Myocyte (in vitro differentiated cells): Measurements from ENCODE around the gene BMPR1B. TPM values are rescaled to one million over a fixed set of nuclear protein-coding genes. Genes with fewer than 3 reads are reported as not detected.

Experiments
- DNase-seq: peaks from one replicate; pipeline ENCODE4 v3.0.0-alpha.2; 2012; ENCODE audit warnings: low read depth
- polyA plus RNA-seq: library from polyadenylated mRNA; unstranded; fragments of >200 nt; gene quantifications from one replicate; pipeline ENCODE4 v1.2.1, GENCODE V29; 2012; ENCODE audit warnings: missing spikeins
- total RNA-seq: library from RNA; depleted of rRNA; stranded (reverse); fragments of >200 nt; gene quantifications from 2 replicates; pipeline ENCODE4 v1.2.3, GENCODE V29; 2014

The BMPR1B gene
- 9.8 TPM in 2 replicates for total RNA-seq
- 1.2 TPM for polyA plus RNA-seq

- DNase-seq: peak; percentile 84
These were observed at the start of gene BMPR1B for GRCh38 chr4:94757192-94758140. BMPR1B (plus strand) TSS chr4:94757955; CDS start chr4:95104425, 346,470 bp downstream.

- DNase-seq: no peak
These were observed 46.1 kb upstream of the BMPR1B start for GRCh38 chr4:94711635-94712034.

GRCh38 chr4:94714365-94715160 lies 43.2 kb upstream of the BMPR1B start:
- peak; percentile 55 for DNase-seq

- no peak for DNase-seq
These were observed 42.0 kb upstream of the BMPR1B start for GRCh38 chr4:94715726-94716125.

GRCh38 chr4:94721310-94721709 lies 36.4 kb upstream of the BMPR1B start:
- no peak for DNase-seq

GRCh38 chr4:94722270-94722669 lies 35.5 kb upstream of the BMPR1B start:
- no peak for DNase-seq

- DNase-seq: peak; percentile 7
These were observed 35.0 kb upstream of the BMPR1B start for GRCh38 chr4:94722748-94723147.

- no peak for DNase-seq
These were observed 33.6 kb upstream of the BMPR1B start for GRCh38 chr4:94724016-94724790.

GRCh38 chr4:94726524-94727123 lies 31.1 kb upstream of the BMPR1B start:
- no peak for DNase-seq

GRCh38 chr4:94728056-94728766 lies 29.5 kb upstream of the BMPR1B start:
- DNase-seq: no peak

- no peak for DNase-seq
These were observed 25.4 kb upstream of the BMPR1B start for GRCh38 chr4:94732358-94732698.

GRCh38 chr4:94739741-94740140 lies 18.0 kb upstream of the BMPR1B start:
- DNase-seq: no peak

- peak; percentile 55 for DNase-seq
These were observed 16.5 kb upstream of the BMPR1B start for GRCh38 chr4:94741304-94741703.

- DNase-seq: no peak
These were observed 13.9 kb upstream of the BMPR1B start for GRCh38 chr4:94743838-94744237.

- no peak for DNase-seq
These were observed 12.9 kb upstream of the BMPR1B start for GRCh38 chr4:94744850-94745249.

GRCh38 chr4:94746746-94747145 lies 11.0 kb upstream of the BMPR1B start:
- DNase-seq: no peak

GRCh38 chr4:94758141-94758699 lies 465 bp downstream of the BMPR1B start:
- peak; percentile 52 for DNase-seq

GRCh38 chr4:94758700-94759399 lies 1.1 kb downstream of the BMPR1B start:
- peak; percentile 23 for DNase-seq

- DNase-seq: no peak
These were observed 2.0 kb downstream of the BMPR1B start for GRCh38 chr4:94759767-94760211.
